Activated CD4-positive, alpha-beta T cell treated with anti-CD3 and anti-CD28 coated beads for 24 hours (primary cell): Measurements from ENCODE around the gene CAMK2A.

Experiments used
- DNase-seq, 2 donors: peaks; one replicate each; pipeline ENCODE4 v3.0.0-alpha.2; 2020; ENCODE audit warnings: low read depth in 2 of 2

The CAMK2A gene

GRCh38 chr5:150316320-150316719 lies 26.7 kb upstream of the CAMK2A start:
- DNase-seq: no peak

GRCh38 chr5:150315245-150315644 lies 25.7 kb upstream of the CAMK2A start:
- DNase-seq: no peak

- no peak for DNase-seq
Observed at GRCh38 chr5:150313921-150314716, 24.5 kb upstream of the CAMK2A start.

- DNase-seq: no peak
Observed at GRCh38 chr5:150313501-150313900, 23.9 kb upstream of the CAMK2A start.

- no peak for DNase-seq
Observed at GRCh38 chr5:150312518-150312917, 22.9 kb upstream of the CAMK2A start.

GRCh38 chr5:150311015-150311692 lies 21.6 kb upstream of the CAMK2A start:
- no peak for DNase-seq

GRCh38 chr5:150310246-150310645 lies 20.7 kb upstream of the CAMK2A start:
- DNase-seq: no peak

- no peak for DNase-seq
Observed at GRCh38 chr5:150309886-150310239, 20.3 kb upstream of the CAMK2A start.

- DNase-seq: no peak
Observed at GRCh38 chr5:150309101-150309885, 19.7 kb upstream of the CAMK2A start.

GRCh38 chr5:150307617-150308426 lies 18.2 kb upstream of the CAMK2A start:
- DNase-seq: no peak

GRCh38 chr5:150306775-150307174 lies 17.2 kb upstream of the CAMK2A start:
- DNase-seq: no peak

GRCh38 chr5:150305557-150305956 lies 16.0 kb upstream of the CAMK2A start:
- no peak for DNase-seq

GRCh38 chr5:150305095-150305494 lies 15.5 kb upstream of the CAMK2A start:
- no peak for DNase-seq

- DNase-seq: no peak
Observed at GRCh38 chr5:150304481-150305081, 15.0 kb upstream of the CAMK2A start.

GRCh38 chr5:150303660-150304386 lies 14.2 kb upstream of the CAMK2A start:
- DNase-seq: no peak

GRCh38 chr5:150303070-150303615 lies 13.6 kb upstream of the CAMK2A start:
- DNase-seq: no peak

- no peak for DNase-seq
Observed at GRCh38 chr5:150302301-150303069, 12.9 kb upstream of the CAMK2A start, which contains the start of gene ARSI. TSS of gene ARSI (minus strand) at chr5:150302905. CDS start at chr5:150302373, 532 bp downstream.

GRCh38 chr5:150301901-150302300 lies 12.3 kb upstream of the CAMK2A start:
- no peak for DNase-seq

- DNase-seq: no peak
Observed at GRCh38 chr5:150301170-150301505, 11.6 kb upstream of the CAMK2A start.
